GM04503 (cell line): ENCODE results near the gene SCGB1C1.
"Not testable (repeated sequence)": the region's sequence is repeated elsewhere in the genome, so short reads cannot be mapped to it uniquely, and the experiment has no call there.

Experiments used
- DNase-seq: peaks from one replicate; pipeline ENCODE4 v3.0.0-alpha.2; 2012; ENCODE audit warnings: low read depth

SCGB1C1 gene

DNA sequence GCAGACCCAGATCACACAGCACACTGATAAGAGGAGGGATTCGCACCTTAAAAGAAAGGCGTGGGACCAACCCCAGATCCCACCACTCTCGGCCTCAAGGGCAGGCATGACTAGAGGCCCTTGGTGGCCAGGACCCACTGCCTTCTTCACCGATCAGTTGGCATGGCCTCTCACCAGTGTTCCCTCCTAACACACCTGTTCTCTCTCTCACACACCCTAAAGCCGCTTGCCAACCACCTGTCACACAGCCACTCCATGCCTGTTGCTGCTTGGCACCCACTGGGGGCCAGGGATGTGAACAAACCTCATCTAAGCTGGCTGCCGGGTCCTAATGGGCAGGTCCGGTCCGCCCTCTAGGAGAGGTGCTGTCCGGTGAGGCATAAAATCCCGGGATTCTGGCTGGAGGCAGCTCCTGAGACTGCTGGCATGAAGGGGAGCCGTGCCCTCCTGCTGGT lies at the start of gene SCGB1C1:
Gene SCGB1C1, plus strand, starts transcription at position 405 of the 455 bp plus-strand sequence. Its CDS starts 22 bp downstream, at position 427.
- not testable (repeated sequence) for DNase-seq

- DNase-seq = not testable (repeated sequence)
Observed at GRCh38 chr11:180242-180641, 12.6 kb upstream of the SCGB1C1 start.

DNA sequence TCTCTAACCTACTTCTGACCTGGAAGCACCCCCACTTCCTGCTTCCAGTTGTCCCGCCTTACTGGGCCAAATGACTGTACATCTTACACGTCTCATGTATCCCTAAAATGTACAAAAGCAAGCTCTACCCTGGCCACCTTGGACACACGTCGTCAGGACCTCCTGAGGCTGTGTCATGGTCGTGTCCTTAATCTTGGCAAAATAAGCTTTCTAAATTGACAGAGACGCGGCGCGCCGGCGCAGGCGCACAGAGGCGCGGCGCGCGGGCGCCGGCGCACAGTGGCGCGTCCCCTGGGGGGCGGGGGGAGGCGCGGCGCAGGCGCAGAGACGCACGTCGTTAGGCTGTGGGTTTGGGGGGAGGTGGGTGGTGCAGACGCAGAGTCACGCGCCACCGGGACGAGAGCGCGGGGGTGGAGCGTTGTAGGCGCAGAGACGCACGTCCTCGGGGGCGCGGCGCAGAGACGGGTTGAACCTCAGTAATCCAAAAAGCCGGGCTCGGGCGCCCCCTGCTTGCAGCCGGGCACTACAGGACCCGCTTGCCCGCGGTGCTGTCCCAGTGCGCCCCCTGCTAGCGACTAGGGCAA lies 3.6 kb upstream of the SCGB1C1 start:
- DNase-seq = not testable (repeated sequence)

DNA sequence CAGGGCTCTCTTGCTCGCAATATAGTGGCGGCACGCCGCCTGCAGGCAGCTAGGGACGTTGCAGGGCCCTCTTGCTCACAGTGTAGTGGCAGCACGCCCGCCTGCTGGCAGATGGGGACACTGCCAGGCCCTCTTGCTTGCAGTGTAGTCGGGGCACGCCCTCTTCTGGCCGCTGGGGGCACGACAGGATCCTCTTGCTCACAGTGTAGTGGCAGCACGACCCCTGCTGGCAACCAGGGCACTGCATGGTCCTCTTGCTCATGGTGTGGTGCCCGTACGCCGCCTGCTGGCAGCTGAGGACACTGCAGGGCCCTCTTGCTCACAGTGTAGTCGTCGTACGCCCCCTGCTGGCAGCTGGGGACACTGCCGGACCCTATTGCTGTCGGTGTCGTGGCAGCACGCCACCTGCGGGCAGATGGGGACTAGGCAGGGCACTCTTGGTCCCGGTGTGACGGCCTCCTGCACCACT lies 3.0 kb upstream of the SCGB1C1 start:
- not testable (repeated sequence) for DNase-seq

DNA sequence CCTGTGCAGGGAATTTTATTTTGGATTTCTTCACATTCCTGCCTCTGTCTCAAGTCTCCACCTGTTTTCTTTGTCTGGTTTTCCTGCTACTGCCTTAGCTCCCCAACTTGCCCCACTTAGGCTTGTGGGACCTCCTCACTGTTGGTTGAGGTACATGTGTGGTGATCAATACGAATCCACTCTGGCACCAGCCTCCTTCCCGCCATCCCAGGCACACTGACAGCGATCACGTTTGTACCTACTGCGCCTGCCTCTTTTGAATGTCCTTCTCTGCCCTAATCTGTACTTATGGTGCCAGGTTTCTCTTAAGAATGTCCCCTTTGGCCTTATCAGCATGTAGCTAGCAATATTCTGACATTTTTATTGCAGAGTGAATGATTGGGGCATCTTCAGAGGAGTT lies 2.3 kb upstream of the SCGB1C1 start:
- not testable (repeated sequence) for DNase-seq

- not testable (repeated sequence) for DNase-seq
Observed at GRCh38 chr11:191490-192478, 1.1 kb upstream of the SCGB1C1 start.

GRCh38 chr11:193481-193880 lies 603 bp downstream of the SCGB1C1 start:
- not testable (repeated sequence) for DNase-seq

GRCh38 chr11:196786-197731 lies 4.2 kb downstream of the SCGB1C1 start:
- DNase-seq = no peak

DNA sequence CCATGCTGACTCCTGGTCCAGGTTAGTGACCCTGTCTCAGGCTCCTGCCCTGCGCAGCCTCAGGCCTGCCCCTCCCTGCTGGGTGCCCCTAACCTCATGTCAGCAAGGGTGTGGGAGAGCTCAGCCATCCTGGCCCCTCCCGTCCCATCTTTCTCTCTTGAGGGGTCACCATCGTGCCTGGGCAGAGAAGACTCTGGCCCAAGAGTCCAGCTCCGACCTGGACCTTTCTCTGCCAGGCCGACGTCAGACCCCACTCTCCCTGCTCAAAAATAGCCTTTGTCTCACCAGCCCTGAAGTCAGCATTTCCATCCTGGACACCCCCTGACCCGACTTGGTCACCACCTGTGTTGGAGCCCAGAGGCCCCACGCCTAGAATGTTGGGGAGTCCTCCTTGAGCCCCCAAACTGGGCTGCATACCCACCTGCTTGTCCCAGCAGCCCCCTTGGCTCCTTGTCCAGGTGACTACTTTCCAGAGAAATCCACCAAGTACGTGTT lies 4.9 kb downstream of the SCGB1C1 start:
- no peak for DNase-seq

- no peak for DNase-seq
Observed at GRCh38 chr11:198236-198806, 5.4 kb downstream of the SCGB1C1 start.

DNA sequence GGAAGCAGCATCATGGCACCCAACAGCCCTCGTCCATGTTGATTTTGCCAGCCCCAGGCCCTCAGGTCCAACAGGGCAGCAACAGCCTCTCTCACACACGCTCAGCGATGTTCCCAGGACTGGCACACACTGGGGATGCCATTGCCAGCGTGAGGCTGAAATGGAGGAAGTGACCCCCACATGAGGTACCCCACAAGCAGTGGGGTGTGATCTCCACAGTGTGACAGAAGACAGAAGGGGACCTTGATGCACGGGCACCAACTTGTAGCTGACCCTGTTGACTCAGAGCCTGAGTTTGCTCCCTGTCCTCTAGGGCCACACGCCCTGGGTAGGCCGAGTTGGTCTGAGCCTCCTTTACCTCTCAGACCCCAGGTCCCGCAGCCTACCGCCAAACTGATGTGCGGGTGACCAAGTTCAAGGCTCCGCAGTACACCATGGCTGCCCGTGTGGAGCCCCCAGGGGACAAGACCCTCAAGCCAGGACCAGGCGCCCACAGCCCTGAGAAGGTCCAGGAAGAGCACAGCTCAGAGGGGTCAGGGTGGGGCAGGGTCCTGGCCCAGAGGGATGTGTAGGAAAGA lies 6.2 kb downstream of the SCGB1C1 start:
- DNase-seq = no peak

DNA sequence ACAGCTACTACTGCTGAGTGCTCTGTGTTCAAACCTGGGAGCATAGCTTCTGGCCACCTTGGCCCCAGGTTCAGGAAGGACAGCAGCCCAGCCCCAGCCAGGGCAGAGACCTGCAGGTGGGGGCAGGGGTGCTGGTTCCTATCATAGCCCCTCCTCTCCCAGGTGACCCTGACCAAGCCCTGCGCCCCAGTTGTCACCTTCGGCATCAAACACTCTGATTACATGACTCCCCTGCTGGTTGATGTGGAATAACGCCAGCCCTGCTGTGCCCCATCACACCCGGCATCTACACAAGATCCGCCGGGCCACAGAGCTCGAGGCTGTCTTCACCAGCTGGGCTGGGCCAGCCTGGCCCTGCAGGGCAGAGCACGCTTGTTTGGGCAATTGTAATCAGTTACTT lies 6.9 kb downstream of the SCGB1C1 start:
- no peak for DNase-seq

DNA sequence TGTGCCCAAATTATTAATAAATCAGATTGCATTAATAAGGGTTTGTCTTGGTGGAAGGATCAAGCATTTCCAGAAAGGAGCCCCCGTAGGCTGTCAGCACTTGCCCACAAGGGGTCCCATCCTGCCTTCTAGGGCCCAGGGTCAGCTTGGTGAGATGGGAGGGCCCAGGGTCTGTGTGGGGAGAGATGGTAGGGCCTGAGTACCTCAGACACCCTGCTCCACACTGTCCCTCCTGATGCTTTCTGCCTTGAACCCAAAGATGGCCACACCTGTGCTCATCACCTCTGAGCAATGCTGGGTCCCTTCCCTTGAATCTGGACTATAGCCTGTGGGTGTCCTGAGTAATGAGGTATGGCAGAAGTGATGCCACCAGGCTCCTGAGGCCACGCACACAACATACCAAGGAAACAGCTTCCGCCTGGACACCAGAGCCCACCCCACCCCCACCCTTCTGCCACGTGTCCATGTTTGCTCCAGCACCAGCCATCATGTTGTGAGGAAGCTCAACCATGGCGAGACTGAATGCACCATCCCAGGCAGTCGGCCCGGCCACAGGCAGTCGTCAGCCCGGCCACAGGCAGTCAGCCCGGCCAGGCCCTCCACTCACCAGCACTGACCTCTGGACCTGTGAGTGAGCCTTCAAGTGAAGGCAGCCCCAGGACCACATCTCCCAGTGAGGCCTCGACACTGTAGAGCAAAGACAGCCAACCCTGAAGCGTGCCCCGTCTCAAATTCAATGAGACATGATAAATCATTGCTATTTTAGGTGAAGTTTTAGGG lies 7.5 kb downstream of the SCGB1C1 start:
- no peak for DNase-seq

DNA sequence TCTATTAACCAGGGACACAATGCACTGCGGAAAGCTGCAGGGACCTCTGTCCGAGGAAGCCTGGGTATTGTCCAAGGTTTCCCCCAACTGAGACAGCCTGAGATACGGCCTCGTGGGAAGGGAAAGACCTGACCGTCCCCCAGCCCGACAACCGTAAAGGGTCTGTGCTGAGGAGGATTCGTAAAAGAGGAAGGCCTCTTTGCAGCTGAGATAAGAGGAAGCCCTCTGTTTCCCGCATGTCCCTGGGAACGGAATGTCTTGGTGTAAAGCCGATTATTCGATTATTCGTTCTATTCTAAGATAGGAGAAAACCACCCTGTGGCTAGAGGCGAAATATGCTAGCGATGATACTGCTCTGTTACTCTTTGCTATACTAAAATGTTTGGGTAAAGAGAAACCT lies 9.1 kb downstream of the SCGB1C1 start:
- no peak for DNase-seq

GRCh38 chr11:202490-202889 lies 9.6 kb downstream of the SCGB1C1 start:
- DNase-seq = no peak

- DNase-seq = no peak
Observed at GRCh38 chr11:203056-203944, 10.4 kb downstream of the SCGB1C1 start.

DNA sequence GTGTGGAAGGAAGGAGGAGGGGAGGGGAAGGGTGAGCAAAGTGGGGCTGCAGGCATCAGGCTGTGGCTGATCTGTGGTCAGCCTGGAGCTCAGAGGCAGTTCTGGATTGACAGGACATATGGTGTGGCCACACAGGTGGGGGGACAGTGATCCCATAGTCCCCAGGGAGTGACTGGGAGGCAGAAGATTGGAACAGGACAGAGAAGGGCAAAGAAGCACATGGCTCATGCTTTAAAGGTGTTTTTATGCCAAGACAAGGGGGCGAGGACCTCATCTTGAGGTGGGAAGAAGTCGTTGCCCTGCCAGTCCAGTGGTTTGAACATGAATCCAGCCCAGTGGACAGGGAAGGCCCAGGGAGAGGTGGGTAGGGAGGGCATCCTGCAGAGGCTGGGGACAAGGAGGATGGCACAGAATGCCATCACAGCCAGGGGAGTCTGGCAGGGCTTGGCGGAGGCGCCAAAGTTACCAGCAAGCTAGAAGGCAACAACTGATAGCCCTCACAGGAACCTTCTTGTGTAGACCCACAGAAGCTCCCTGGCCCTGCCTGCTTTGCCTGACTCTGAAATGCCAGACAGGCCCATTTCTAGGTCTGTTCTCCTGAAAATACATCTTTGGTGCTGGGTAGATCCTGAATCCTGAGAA lies 11.2 kb downstream of the SCGB1C1 start:
- DNase-seq = no peak

DNA sequence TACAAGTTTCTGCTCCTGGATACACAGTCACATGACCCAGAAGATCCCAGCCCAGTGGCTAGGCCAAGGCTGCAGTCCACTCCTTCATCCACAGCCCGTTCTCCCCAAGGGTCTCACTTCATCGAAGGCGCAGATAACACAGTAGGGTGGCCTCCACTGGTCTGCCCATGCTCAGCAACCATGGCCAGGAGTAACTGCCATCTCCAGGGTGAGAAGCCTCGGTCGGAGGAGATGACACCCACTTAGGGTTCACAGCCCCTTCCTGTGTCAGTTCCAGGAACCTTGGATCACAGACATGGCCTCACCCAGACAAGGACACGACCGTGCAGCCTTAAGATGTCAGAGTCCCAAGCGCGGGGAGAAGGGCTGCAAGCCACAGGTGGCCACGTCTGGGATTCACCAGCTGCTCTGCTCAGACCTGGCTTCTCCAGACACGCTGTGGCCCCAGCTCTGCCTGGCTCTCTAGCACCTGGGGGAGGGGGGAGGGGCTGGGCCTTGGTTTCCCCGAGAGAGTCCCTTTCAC lies 11.8 kb downstream of the SCGB1C1 start:
- no peak for DNase-seq
